CD14-positive monocyte (primary cell): Measurements from ENCODE around the gene MUC12. TPM values are rescaled to one million over a fixed set of nuclear protein-coding genes. Genes with fewer than 3 reads are reported as not detected.

Source experiments
- DNase-seq, 3 donors: peaks; one replicate each; pipeline ENCODE4 v3.0.0-alpha.2; 2011 to 2022
- H2AFZ ChIP-seq: 2 replicates; pipeline ENCODE4 v1.6.0; 2012; ENCODE audit warnings: mild to moderate bottlenecking, low read depth, low read length, inconsistent platforms; ENCODE audit not compliant: insufficient read depth, poor library complexity, severe bottlenecking
- H3K27ac ChIP-seq, 2 donors: 1 replicate in 1 of 2; 2 replicates in 1 of 2; pipeline ENCODE4 v1.5.1; 2012 to 2013; ENCODE audit warnings: low read length in 2 of 2, control low read depth in 1 of 2, inconsistent platforms in 1 of 2, low read depth in 1 of 2, mild to moderate bottlenecking in 1 of 2
- H3K27me3 ChIP-seq, 2 donors: one replicate each; pipeline versions ENCODE4 v1.6.0 to v1.6.1; 2011 to 2013; ENCODE audit warnings: low read length in 2 of 2; ENCODE audit not compliant: control insufficient read depth in 2 of 2, insufficient read depth in 2 of 2
- H3K36me3 ChIP-seq, 2 donors: replicated peaks in 1 of 2; 1 replicate in 1 of 2; 2 replicates in 1 of 2; pipeline versions ENCODE4 v1.5.1 to v1.6.1; 2012 to 2013; ENCODE audit warnings: low read length in 2 of 2, control low read depth in 1 of 2, inconsistent platforms in 1 of 2, mild to moderate bottlenecking in 1 of 2; ENCODE audit not compliant: insufficient read depth in 2 of 2, control insufficient read depth in 1 of 2
- H3K4me1 ChIP-seq, 2 donors: 1 replicate in 1 of 2; 2 replicates in 1 of 2; pipeline versions ENCODE4 v1.5.1 to v1.6.1; 2012 to 2013; ENCODE audit warnings: low read length in 2 of 2, control low read depth in 1 of 2, inconsistent platforms in 1 of 2, mild to moderate bottlenecking in 1 of 2, moderate library complexity in 1 of 2; ENCODE audit not compliant: insufficient read depth in 2 of 2, control insufficient read depth in 1 of 2
- H3K4me2 ChIP-seq: replicated peaks from 2 replicates; pipeline ENCODE3; 2012; ENCODE audit warnings: low read length, moderate library complexity, mild to moderate bottlenecking; ENCODE audit not compliant: poor library complexity, severe bottlenecking; ENCODE audit errors: extremely low read depth
- H3K4me3 ChIP-seq, 3 experiments: fragments of 200-600 bp in 1 of 3; sonication (generic) in 1 of 3; replicated peaks in 1 of 3; 1 replicate in 2 of 3; 2 replicates in 1 of 3; pipeline ENCODE4 v1.5.1; 2011 to 2013; ENCODE audit warnings: low read length in 3 of 3, mild to moderate bottlenecking in 3 of 3, control low read depth in 2 of 3, low read depth in 2 of 3, inconsistent platforms in 1 of 3, moderate library complexity in 1 of 3
- H3K79me2 ChIP-seq: 2 replicates; pipeline ENCODE4 v1.6.0; 2012; ENCODE audit warnings: mild to moderate bottlenecking, control low read depth, inconsistent platforms, low read length, moderate library complexity; ENCODE audit not compliant: insufficient read depth
- H3K9ac ChIP-seq: 2 replicates; pipeline ENCODE4 v1.6.0; 2017; ENCODE audit warnings: low read length, mild to moderate bottlenecking; ENCODE audit not compliant: insufficient read depth, poor library complexity, severe bottlenecking
- H3K9me3 ChIP-seq, 2 donors: replicated peaks in 1 of 2; 1 replicate in 1 of 2; 2 replicates in 1 of 2; pipeline versions ENCODE4 v1.5.1 to v1.6.1; 2012 to 2013; ENCODE audit warnings: low read length in 2 of 2, control low read depth in 1 of 2; ENCODE audit not compliant: control insufficient read depth in 1 of 2, insufficient read depth in 1 of 2
- H4K20me1 ChIP-seq: 2 replicates; pipeline ENCODE4 v1.6.0; 2012; ENCODE audit warnings: mild to moderate bottlenecking, low read length, control low read depth, moderate library complexity; ENCODE audit not compliant: insufficient read depth
- H3K27ac Mint-ChIP-seq, 7 donors: one replicate each; pipeline ENCODE4 v1.8.0; 2020; ENCODE audit warnings: mild to moderate bottlenecking in 7 of 7, mixed read lengths in 7 of 7, moderate library complexity in 6 of 7, inconsistent platforms in 2 of 7
- H3K27me3 Mint-ChIP-seq, 3 donors: one replicate each; pipeline ENCODE4 v1.8.0; 2021 to 2022; ENCODE audit warnings: low read depth in 3 of 3, mild to moderate bottlenecking in 3 of 3, mixed read lengths in 3 of 3, moderate library complexity in 3 of 3, inconsistent platforms in 1 of 3
- H3K36me3 Mint-ChIP-seq, 2 donors: one replicate each; pipeline ENCODE4 v1.8.0; 2020; ENCODE audit warnings: mixed read lengths in 2 of 2, inconsistent platforms in 1 of 2, mild to moderate bottlenecking in 1 of 2
- H3K4me1 Mint-ChIP-seq: one replicate; pipeline ENCODE4 v1.8.0; 2020; ENCODE audit warnings: mild to moderate bottlenecking, mixed read lengths
- H3K4me3 Mint-ChIP-seq, 2 donors: one replicate each; pipeline ENCODE4 v1.8.0; 2020; ENCODE audit warnings: mild to moderate bottlenecking in 2 of 2, mixed read lengths in 2 of 2, moderate library complexity in 1 of 2
- H3K9me3 Mint-ChIP-seq, 7 donors: one replicate each; pipeline ENCODE4 v1.8.0; 2020 to 2022; ENCODE audit warnings: mixed read lengths in 7 of 7, mild to moderate bottlenecking in 6 of 7, moderate library complexity in 6 of 7, inconsistent platforms in 2 of 7
- WGBS: methylation state at CpG from one replicate; pipeline ENCODE4 v1.1.5; 2013; ENCODE audit warnings: missing lambda C conversion rate; ENCODE audit not compliant: insufficient coverage; 5-methylcytosine and 5-hydroxymethylcytosine counted together
- intact Hi-C, 2 donors: fragments of 100-400 bp; cut with micrococcal nuclease; formaldehyde crosslinking; loops; one replicate each; pipeline versions ENCODE4 v1.15.0 to v1.15.1; 2023
- polyA plus RNA-seq, 3 donors: library from polyadenylated mRNA; depleted of rRNA in 1 of 3; unstranded in 2 of 3; stranded (reverse) in 1 of 3; fragments of 300-500 nt in 2 of 3; fragments of >200 nt in 1 of 3; fragmentation: Illumina TruSeq in 2 of 3; gene quantifications; 1 replicate in 2 of 3; 2 replicates in 1 of 3; pipeline ENCODE4 v1.2.3, GENCODE V29; 2012 to 2021
- TF ChIP-seq, protein P1 (sequence below): fragments of 200-600 bp; IDR thresholded peaks from one replicate; pipeline ENCODE4 v1.8.0; 2022; ENCODE audit warnings: antibody characterized with exemption, mild to moderate bottlenecking

MUC12 gene
- polyA plus RNA-seq, 3 donors = 0.44 TPM; not detected in 2

DNA sequence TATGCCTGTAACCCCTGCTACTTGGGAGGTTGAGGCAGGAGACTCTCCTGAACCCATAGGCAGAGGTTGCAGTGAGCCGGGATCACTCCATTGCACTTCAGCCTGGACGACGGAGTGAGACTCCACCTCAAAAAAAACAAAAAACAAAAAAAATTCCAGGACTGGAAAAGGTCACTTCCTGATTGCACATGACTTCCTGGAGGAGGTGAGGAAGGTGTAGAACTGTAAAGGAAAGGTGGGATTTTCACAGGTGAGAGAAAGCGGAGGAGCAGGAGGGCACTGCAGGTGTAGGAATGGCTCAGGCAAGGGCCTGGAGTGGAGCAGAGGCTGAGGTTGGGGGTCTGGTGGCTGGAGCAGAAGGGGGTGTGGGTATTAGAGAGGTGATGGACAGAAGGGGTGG, 23.3 kb upstream of the MUC12 start:
- no peaks in the 10 kb centered on the region for H3K4me1 Mint-ChIP-seq
- no peaks in the 10 kb centered on the region for H3K36me3 ChIP-seq
- no peak overlapping the region for H2AFZ ChIP-seq
- no peak overlapping the region for H3K4me2 ChIP-seq
- no peaks in the 10 kb centered on the region for H4K20me1 ChIP-seq
- 100% methylated on average over 1 of the region's 4 CpGs for WGBS
- TF ChIP-seq, protein P1, sequence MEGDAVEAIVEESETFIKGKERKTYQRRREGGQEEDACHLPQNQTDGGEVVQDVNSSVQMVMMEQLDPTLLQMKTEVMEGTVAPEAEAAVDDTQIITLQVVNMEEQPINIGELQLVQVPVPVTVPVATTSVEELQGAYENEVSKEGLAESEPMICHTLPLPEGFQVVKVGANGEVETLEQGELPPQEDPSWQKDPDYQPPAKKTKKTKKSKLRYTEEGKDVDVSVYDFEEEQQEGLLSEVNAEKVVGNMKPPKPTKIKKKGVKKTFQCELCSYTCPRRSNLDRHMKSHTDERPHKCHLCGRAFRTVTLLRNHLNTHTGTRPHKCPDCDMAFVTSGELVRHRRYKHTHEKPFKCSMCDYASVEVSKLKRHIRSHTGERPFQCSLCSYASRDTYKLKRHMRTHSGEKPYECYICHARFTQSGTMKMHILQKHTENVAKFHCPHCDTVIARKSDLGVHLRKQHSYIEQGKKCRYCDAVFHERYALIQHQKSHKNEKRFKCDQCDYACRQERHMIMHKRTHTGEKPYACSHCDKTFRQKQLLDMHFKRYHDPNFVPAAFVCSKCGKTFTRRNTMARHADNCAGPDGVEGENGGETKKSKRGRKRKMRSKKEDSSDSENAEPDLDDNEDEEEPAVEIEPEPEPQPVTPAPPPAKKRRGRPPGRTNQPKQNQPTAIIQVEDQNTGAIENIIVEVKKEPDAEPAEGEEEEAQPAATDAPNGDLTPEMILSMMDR = no peak
- peaks cover 22 to 36% (median 28%) of the 10 kb centered on the region in 3 donors for H3K27me3 Mint-ChIP-seq
- H3K4me3 Mint-ChIP-seq = no peak overlapping the region
- intact Hi-C loops = no loop called here
- H3K36me3 Mint-ChIP-seq = no peaks in the 10 kb centered on the region
- H3K4me3 ChIP-seq = no peak overlapping the region
- H3K27me3 ChIP-seq = peaks cover 0 to 17% of the 10 kb centered on the region in 2 donors
- no peak for DNase-seq
- H3K27ac ChIP-seq = no peak overlapping the region
- no peaks in the 10 kb centered on the region for H3K79me2 ChIP-seq
- H3K9me3 Mint-ChIP-seq = peaks cover 0 to 12% (median 6%) of the 10 kb centered on the region in 7 donors
- no peaks in the 10 kb centered on the region for H3K9me3 ChIP-seq
- H3K4me1 ChIP-seq = no peaks in the 10 kb centered on the region
- peak overlapping the region in 1 of 7 donors; percentile 31 for H3K27ac Mint-ChIP-seq
- H3K9ac ChIP-seq = no peak overlapping the region

DNA sequence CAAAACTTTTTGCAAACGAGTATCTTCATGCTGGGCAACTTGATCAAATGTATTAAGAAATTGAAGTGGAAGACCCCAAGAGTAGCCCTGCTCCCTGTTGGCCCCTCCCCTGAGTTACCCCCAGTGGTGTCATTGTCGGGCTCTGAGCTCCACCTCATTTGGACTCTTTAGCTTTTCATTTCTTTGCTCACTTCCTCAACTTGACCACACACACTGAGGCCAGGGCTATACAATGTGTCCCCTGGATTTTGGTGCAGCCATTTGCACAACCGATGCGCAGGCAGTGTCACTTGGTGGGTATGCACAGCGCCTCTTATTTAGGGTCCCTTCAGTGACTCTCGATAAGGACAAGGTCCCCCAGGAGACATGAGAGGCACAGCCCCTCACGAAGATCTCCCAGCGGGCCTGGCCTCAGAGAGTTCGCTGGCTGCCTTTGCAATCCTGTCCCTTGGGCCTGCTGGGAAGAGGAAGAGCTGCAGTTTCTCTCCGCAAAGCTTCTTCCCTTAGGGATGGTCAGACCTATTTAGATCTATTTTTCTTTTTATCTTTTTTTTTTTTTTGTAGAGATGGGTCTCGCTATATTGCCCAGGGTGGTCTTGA, 22.5 kb upstream of the MUC12 start:
- H3K79me2 ChIP-seq = no peaks in the 10 kb centered on the region
- H3K4me3 Mint-ChIP-seq = no peak overlapping the region
- H4K20me1 ChIP-seq = no peaks in the 10 kb centered on the region
- no peaks in the 10 kb centered on the region for H3K36me3 ChIP-seq
- TF ChIP-seq, protein P1 = no peak
- H3K27ac ChIP-seq = no peak overlapping the region
- no peak overlapping the region for H3K9ac ChIP-seq
- no peak overlapping the region for H3K4me3 ChIP-seq
- H3K9me3 ChIP-seq = no peaks in the 10 kb centered on the region
- H3K36me3 Mint-ChIP-seq = no peaks in the 10 kb centered on the region
- 95% methylated on average over 4 of the region's 11 CpGs for WGBS
- no peaks in the 10 kb centered on the region for H3K4me1 Mint-ChIP-seq
- H3K9me3 Mint-ChIP-seq = peaks cover 0 to 12% (median 6%) of the 10 kb centered on the region in 7 donors
- intact Hi-C loops = no loop called here
- no peak overlapping the region for H2AFZ ChIP-seq
- no peaks in the 10 kb centered on the region for H3K4me1 ChIP-seq
- H3K4me2 ChIP-seq = no peak overlapping the region
- H3K27ac Mint-ChIP-seq = no peak overlapping the region
- no peak for DNase-seq
- H3K27me3 ChIP-seq = peaks cover 0 to 24% of the 10 kb centered on the region in 2 donors
- H3K27me3 Mint-ChIP-seq = peaks cover 23 to 39% (median 29%) of the 10 kb centered on the region in 3 donors
